ENCODE results near the gene TRPM1.

Gene TRPM1

GRCh38 chr15:31136607-31137328 lies 35.2 kb upstream of the TRPM1 start:
- no peak for TF ChIP-seq CTCF (IDR thresholded peaks at IDR 0.05; ENCODE audit: low read length)
- no peak for TF ChIP-seq EZH2 (optimal IDR thresholded peaks at IDR 0.05; ENCODE audit: low read depth, low read length)
- TF ChIP-seq EZH2phosphoT487 (IDR thresholded peaks at IDR 0.05; ENCODE audit: low read length): no peak
- Histone ChIP-seq H3K4me2 (ENCODE audit: low read depth, low read length) (no peak overlapping the region), H3K9me3 (replicated peaks; ENCODE audit: insufficient read depth, low read length) (no peaks in the 10 kb centered on the region), H2AFZ (ENCODE audit: low read length) (no peak overlapping the region), H4K20me1 (ENCODE audit: insufficient read depth, low read length) (no peaks in the 10 kb centered on the region), H3K36me3 (replicated peaks; ENCODE audit: insufficient read depth, low read length) (no peaks in the 10 kb centered on the region), H3K27me3 (replicated peaks; ENCODE audit: insufficient read depth, low read length) (no peaks in the 10 kb centered on the region), H3K4me3 (ENCODE audit: low read length) (no peak overlapping the region), H3K9ac (ENCODE audit: low read length) (no peak overlapping the region), H3F3A (ENCODE audit: insufficient read depth, low read length) (no peaks in the 10 kb centered on the region), H3K4me1 (ENCODE audit: low read length) (no peaks in the 10 kb centered on the region), H3K79me2 (ENCODE audit: low read length) (no peaks in the 10 kb centered on the region), H3K27ac (ENCODE audit: low read length) (no peak overlapping the region), H3K9me2 (replicated peaks; ENCODE audit: insufficient read depth, low read length) (no peaks in the 10 kb centered on the region)
- DNase-seq: no peak

GRCh38 chr15:31136016-31136415 lies 34.5 kb upstream of the TRPM1 start:
- H3K27me3 ChIP-seq (replicated peaks; ENCODE audit: insufficient read depth, low read length): no peaks in the 10 kb centered on the region
- H4K20me1 ChIP-seq (ENCODE audit: insufficient read depth, low read length): no peaks in the 10 kb centered on the region
- no peak overlapping the region for H3K4me2 ChIP-seq (ENCODE audit: low read depth, low read length)
- H3K9me2 ChIP-seq (replicated peaks; ENCODE audit: insufficient read depth, low read length): no peaks in the 10 kb centered on the region
- H3K79me2 ChIP-seq (ENCODE audit: low read length): no peaks in the 10 kb centered on the region
- no peak for DNase-seq
- H3K9ac ChIP-seq (ENCODE audit: low read length): no peak overlapping the region
- no peaks in the 10 kb centered on the region for H3K4me1 ChIP-seq (ENCODE audit: low read length)
- H3K4me3 ChIP-seq (ENCODE audit: low read length): no peak overlapping the region
- TF ChIP-seq EZH2 (optimal IDR thresholded peaks at IDR 0.05; ENCODE audit: low read depth, low read length) (no peak), EZH2phosphoT487 (IDR thresholded peaks at IDR 0.05; ENCODE audit: low read length) (no peak), CTCF (IDR thresholded peaks at IDR 0.05; ENCODE audit: low read length) (no peak)
- H3K9me3 ChIP-seq (replicated peaks; ENCODE audit: insufficient read depth, low read length): no peaks in the 10 kb centered on the region
- H3K36me3 ChIP-seq (replicated peaks; ENCODE audit: insufficient read depth, low read length): no peaks in the 10 kb centered on the region
- H3F3A ChIP-seq (ENCODE audit: insufficient read depth, low read length): no peaks in the 10 kb centered on the region
- H2AFZ ChIP-seq (ENCODE audit: low read length): no peak overlapping the region
- H3K27ac ChIP-seq (ENCODE audit: low read length): no peak overlapping the region

GRCh38 chr15:31135523-31135922 lies 34.0 kb upstream of the TRPM1 start:
- Histone ChIP-seq H3K79me2 (ENCODE audit: low read length) (no peaks in the 10 kb centered on the region), H3K9me2 (replicated peaks; ENCODE audit: insufficient read depth, low read length) (no peaks in the 10 kb centered on the region), H3K9ac (ENCODE audit: low read length) (no peak overlapping the region), H3K4me2 (ENCODE audit: low read depth, low read length) (no peak overlapping the region), H3F3A (ENCODE audit: insufficient read depth, low read length) (no peaks in the 10 kb centered on the region), H4K20me1 (ENCODE audit: insufficient read depth, low read length) (no peaks in the 10 kb centered on the region), H3K4me1 (ENCODE audit: low read length) (no peaks in the 10 kb centered on the region), H2AFZ (ENCODE audit: low read length) (no peak overlapping the region), H3K27me3 (replicated peaks; ENCODE audit: insufficient read depth, low read length) (no peaks in the 10 kb centered on the region), H3K9me3 (replicated peaks; ENCODE audit: insufficient read depth, low read length) (no peaks in the 10 kb centered on the region), H3K27ac (ENCODE audit: low read length) (no peak overlapping the region), H3K4me3 (ENCODE audit: low read length) (no peak overlapping the region), H3K36me3 (replicated peaks; ENCODE audit: insufficient read depth, low read length) (no peaks in the 10 kb centered on the region)
- TF ChIP-seq EZH2phosphoT487 (IDR thresholded peaks at IDR 0.05; ENCODE audit: low read length) (no peak), CTCF (IDR thresholded peaks at IDR 0.05; ENCODE audit: low read length) (no peak), EZH2 (optimal IDR thresholded peaks at IDR 0.05; ENCODE audit: low read depth, low read length) (no peak)
- no peak for DNase-seq
